NCI-H1105 treated with DMSO at 0.1 percent for 48 hours (cell line): ENCODE measurements around the gene IRGC.
"Not testable (repeated sequence)": the region's sequence is repeated elsewhere in the genome, so short reads cannot be mapped to it uniquely, and the experiment has no call there.

Experiments used
- DNase-seq: peaks from one replicate; lab custom pipeline; 2025; lab: John Stamatoyannopoulos, UW

Gene IRGC

DNA sequence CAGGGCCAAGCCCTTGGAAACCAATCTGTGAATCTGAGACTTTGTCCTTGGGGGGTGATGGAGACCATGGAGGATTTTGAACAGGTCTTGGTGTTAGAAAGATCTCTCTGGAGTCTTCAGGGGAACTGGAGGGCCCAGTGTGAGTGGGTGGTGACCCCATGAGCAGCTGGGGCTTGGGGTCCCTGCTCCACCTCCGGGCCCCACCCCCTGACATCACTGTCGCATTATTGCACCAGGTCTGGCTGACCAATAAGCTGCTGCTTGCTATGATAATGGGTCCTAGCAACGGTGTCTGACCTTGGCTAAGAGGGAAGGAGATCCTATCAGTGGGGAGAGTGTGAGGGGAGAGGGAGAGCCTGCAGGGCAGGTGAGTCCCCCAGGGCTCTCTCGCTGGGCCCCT is at the start of gene IRGC:
Gene IRGC (plus strand): TSS at position 301 of the 400 bp plus-strand sequence. CDS start 2,483 bp downstream, outside the sequence.
- no peak for DNase-seq

DNA sequence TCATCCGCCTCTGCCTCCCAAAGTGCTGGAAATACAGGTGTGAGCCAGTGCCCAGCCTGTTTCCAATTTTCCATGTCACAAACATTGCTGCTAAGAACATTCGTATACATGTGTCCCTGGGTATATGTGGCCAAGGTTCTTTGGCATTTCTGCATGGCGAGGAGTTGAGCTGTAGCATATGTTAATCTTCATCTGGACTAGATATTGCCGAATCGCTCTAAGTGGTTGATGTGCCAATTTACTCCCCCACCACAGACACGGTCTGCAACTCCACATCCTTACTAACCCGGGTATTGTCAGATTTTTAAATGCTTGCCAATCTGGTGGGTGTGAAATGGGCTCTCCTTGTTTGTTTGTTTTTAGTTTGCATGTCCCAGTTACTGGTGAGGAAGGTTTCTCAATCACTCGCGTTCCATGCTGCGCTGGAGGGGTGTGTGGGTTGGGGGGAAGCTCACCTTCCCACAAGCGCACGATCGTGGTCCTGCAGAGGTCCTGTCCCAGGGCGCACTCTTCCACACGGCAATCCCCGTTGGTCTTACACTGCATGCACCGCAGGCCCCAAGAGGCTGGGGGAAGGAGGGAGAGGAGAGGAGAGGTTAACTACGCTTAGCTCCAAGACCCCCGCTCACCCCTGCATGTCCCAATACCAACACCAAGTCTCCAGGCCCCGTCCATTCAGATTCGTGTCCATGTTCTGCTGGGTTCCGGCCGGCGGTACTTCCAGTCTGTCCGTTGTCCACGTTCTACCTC is 48.6 kb upstream of the IRGC start:
- DNase-seq, result no peak

DNA sequence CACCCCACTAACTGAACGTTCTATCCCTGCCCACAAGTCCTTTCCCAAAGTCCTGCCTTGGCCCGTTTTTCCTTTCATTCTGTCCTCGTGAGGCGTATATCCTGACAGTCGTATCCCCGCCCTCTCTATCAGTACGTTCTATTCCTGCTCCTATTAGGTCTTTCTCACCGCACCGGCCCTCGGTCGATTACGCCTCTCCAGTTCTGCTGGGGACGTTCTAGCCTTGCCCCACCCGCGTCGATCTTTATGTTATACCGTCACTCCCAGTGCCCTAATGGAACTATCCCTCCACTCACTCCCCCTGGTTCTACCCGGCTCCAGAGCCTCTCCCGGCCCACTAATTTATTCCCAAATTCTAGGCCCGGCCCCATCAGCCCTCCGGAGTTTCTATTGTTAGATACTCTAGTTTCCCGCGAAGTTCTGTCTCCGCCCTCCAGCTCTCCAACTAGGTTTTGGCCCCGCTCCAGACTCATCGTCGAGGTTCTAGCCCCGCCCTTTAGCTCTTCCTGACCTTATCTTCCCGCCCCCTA is 47.9 kb upstream of the IRGC start:
- no peak for DNase-seq

- peak; percentile 99 for DNase-seq
These were observed 47.3 kb upstream of the IRGC start for GRCh38 chr19:43668406-43669109.

DNA sequence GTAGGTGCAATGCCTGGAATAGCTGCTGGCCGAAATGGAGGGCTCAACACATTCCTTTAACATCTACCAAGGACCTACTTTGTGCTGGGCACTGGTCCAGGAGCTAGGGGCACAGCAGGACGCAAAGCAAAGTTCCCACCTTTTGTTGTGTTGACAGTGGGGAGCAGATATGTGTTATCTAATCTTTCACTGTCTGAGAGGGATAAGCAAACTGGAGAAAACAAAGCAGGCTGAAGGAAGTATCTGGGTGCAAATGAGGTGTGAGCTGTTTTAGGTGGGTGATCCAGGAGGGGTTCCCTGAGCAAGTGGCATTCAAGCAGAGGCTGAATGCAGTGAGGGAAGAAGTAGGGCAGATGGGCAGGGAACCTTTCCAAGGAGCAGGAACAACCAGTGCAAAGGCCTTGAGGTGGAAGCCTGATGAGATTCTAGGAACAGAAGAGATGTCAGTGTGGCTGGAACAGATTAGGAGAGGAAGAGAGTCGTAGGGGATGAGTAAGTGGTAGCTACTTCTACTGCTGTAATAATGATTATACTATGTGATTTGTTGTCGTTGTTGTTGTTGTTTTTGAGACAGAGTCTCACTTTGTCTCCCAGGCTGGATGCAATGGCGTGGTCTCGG is 43.7 kb upstream of the IRGC start:
- DNase-seq, result no peak

GRCh38 chr19:43673637-43674036 is 42.2 kb upstream of the IRGC start:
- DNase-seq, result no peak

- DNase-seq, result no peak
These were observed 41.7 kb upstream of the IRGC start for GRCh38 chr19:43674183-43674582.

DNA sequence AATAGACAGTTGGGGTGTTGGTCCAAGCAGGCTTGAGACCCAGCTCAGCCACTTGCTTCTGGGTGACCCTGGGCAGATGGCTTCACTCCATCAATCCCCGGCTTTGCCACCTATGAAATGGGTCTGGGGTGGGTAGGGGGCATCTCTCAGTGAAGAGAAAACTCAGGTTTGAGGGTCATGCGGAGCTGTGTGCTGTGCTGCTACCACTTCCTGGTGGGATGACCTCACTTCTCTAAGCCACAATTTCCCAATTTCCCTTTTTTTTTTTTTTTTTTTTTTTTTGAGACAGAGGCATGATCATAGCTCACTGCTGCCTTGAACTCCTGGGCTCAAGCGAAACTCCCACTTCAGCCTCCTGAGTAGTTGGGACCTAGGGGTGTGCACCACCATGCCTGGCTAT is 41.3 kb upstream of the IRGC start:
- DNase-seq, result no peak

- DNase-seq, result no peak
These were observed 40.5 kb upstream of the IRGC start for GRCh38 chr19:43675269-43675879.

GRCh38 chr19:43675906-43676305 is 40.0 kb upstream of the IRGC start:
- DNase-seq, result no peak

- DNase-seq, result no peak
These were observed 37.2 kb upstream of the IRGC start for GRCh38 chr19:43678512-43679261.

GRCh38 chr19:43681821-43682220 is 34.1 kb upstream of the IRGC start:
- DNase-seq, result no peak

GRCh38 chr19:43682269-43682668 is 33.6 kb upstream of the IRGC start:
- DNase-seq, result not testable (repeated sequence)

DNA sequence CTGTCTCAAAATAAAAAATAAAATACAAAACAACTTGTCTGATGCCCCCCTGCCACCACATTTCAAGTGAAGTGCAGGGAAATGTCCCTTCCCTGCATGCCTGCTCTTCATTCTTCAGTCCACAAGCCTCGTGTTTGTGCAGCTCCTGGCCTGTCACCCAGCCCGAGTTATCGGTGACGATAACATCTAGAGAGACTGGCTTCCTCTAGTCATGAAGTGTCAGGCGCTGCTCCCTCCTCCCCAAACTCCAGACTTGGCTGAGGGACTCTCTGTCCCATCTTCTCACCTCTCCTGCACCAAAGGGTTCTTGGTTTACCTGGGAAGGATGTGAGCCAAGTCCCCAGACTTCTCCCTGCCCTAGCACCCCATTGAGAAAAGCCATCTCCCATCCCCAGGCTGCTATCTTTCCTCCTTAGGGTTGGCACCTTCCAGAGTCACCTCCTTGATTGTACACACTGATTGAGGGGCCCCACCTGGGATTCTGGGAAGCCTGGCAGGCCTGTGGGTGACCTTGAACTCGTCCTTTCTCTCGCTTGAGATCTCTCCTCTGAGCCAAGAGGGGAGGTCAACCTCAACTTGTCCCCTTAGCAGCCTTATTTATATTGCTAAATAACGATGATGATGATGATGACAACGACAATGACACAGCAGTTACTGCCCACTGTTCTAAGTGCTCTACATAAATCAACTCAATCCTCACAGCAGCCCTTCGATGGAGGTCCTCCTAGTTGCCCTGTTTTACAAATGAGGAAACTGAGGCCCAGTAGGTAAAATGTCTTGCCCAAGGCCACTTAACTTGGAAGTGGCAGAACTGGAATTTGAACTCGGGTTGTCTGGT is 32.8 kb upstream of the IRGC start:
- DNase-seq, result no peak

DNA sequence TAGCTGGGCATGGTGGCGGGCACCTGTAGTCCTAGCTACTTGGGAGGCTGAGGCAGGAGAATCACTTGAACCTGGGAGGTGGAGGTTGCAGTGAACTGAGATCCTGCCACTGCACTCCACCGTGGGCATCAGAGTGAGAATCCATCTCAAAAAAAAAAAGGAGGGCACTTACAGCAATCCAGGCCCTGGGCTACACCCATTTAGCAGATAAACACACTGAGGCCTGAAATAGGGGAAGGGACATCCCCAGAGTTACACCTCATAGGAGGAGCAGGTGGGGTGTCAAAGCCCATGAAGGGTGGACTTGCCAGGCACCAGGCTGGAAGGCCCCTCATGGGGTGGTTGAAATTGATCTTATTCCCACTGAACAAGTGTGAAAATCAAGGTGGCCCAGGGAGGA is 32.0 kb upstream of the IRGC start:
- no peak for DNase-seq

GRCh38 chr19:43684326-43684725 is 31.6 kb upstream of the IRGC start:
- DNase-seq, result no peak

DNA sequence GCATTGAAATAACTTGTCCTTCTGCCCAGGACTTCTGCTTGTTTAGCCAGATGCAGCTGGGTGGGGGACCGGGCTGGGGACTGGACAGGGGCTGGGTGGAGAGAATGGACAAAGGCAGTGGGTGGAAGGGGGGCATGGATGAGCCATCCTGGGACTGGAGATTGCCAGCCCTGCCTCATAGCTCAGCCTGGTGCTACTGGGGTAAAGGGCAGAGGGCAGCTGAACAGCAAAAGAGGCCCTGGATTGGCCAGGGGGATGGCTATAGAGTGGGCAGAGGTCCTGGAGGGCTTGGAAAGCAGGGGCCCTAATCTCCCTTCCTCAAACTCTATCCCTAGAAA is 28.2 kb upstream of the IRGC start:
- no peak for DNase-seq

- DNase-seq, result no peak
These were observed 27.7 kb upstream of the IRGC start for GRCh38 chr19:43688059-43688701.

GRCh38 chr19:43690444-43690843 is 25.4 kb upstream of the IRGC start:
- no peak for DNase-seq

GRCh38 chr19:43690890-43691289 is 25.0 kb upstream of the IRGC start:
- no peak for DNase-seq
